Panc1 (cell line): ENCODE measurements around the gene PKD2.

Source experiments
- SIN3A ChIP-seq: IDR thresholded peaks from 2 replicates; pipeline ENCODE4 v1.6.1; 2012; ENCODE audit warnings: low read depth, mild to moderate bottlenecking, low read length, moderate library complexity, borderline replicate concordance; ENCODE audit not compliant: insufficient read depth
- TF ChIP-seq, protein P1 (sequence below): fragments of 450-650 bp; IDR thresholded peaks from 2 replicates; pipeline ENCODE4 v1.5.1; 2017; ENCODE audit warnings: mild to moderate bottlenecking

DNA sequence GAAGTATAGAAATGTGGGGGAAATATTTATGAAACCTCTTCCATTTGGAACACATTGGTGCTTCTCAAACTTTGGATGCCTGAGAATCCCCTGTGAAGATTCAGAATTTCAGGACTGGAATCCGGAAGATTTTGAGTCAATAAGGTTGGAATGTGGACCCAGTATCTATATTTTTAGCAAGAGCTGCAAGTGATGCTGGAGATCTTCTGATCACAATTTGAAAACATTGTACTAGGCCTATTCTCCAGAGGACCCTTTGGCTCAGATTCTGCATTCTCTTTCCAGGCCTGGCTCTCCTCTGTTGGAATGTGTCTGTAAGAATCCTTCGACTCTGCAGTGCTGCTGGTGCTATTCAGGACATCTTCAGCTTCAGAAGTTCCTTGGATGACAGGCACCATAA is 2.4 kb upstream of the PKD2 start:
- TF ChIP-seq, protein P1, sequence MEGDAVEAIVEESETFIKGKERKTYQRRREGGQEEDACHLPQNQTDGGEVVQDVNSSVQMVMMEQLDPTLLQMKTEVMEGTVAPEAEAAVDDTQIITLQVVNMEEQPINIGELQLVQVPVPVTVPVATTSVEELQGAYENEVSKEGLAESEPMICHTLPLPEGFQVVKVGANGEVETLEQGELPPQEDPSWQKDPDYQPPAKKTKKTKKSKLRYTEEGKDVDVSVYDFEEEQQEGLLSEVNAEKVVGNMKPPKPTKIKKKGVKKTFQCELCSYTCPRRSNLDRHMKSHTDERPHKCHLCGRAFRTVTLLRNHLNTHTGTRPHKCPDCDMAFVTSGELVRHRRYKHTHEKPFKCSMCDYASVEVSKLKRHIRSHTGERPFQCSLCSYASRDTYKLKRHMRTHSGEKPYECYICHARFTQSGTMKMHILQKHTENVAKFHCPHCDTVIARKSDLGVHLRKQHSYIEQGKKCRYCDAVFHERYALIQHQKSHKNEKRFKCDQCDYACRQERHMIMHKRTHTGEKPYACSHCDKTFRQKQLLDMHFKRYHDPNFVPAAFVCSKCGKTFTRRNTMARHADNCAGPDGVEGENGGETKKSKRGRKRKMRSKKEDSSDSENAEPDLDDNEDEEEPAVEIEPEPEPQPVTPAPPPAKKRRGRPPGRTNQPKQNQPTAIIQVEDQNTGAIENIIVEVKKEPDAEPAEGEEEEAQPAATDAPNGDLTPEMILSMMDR: no peak
- TF ChIP-seq SIN3A: no peak
